ENCODE data around the gene SIRT3.

The SIRT3 gene

DNA sequence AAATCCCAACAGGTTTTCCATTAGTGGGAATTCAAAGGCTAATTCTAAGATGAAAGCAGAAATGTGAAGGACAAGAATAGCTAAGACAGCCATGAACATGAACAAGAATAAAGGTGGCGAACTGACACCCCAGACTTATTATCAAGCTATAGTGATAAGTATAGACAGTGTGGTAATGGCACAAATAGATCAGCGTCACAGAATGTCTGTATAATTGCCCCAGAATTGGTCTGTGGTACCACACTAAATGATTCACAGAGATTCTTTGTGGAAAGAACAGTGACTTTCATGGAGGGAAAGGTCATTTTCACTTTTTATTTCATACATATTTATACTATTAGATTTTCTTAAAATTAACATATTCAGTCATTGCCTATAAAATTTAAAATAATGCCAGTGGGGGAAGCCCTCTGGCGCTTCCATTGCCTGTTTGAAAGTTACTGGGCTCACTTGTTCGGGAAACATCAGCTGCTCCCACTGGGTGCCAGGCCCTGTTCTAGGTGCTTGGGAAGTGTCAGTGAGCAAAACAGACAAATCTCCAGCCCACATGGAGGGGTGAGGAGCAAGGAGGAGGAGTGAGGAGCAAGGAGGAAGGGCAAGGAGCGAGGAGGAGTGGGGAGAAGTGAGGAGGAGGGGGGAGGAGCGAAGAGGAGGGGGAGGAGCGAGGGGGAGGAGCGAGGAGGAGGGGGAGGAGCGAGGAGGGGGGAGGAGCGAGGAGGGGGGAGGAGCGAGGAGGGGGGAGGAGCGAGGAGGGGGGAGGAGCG lies 30.7 kb upstream of the SIRT3 start:
- CTCF ChIA-PET, result interaction anchor here (1.4 to 4.0 kb wide), 3 partner anchors 9 to 51 kb away, joined by 4 to 28 read pairs (median 5); no protein-coding TSS in a partner anchor
- DNase-seq (ENCODE audit: extremely low spot score), result no peak
- POLR2A ChIA-PET, result no interaction called here
- TF ChIP-seq, protein P1, sequence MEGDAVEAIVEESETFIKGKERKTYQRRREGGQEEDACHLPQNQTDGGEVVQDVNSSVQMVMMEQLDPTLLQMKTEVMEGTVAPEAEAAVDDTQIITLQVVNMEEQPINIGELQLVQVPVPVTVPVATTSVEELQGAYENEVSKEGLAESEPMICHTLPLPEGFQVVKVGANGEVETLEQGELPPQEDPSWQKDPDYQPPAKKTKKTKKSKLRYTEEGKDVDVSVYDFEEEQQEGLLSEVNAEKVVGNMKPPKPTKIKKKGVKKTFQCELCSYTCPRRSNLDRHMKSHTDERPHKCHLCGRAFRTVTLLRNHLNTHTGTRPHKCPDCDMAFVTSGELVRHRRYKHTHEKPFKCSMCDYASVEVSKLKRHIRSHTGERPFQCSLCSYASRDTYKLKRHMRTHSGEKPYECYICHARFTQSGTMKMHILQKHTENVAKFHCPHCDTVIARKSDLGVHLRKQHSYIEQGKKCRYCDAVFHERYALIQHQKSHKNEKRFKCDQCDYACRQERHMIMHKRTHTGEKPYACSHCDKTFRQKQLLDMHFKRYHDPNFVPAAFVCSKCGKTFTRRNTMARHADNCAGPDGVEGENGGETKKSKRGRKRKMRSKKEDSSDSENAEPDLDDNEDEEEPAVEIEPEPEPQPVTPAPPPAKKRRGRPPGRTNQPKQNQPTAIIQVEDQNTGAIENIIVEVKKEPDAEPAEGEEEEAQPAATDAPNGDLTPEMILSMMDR (IDR thresholded peaks at IDR 0.05; ENCODE audit: control extremely low read depth, extremely low read depth, low read depth, missing control alignments), result no peak

DNA sequence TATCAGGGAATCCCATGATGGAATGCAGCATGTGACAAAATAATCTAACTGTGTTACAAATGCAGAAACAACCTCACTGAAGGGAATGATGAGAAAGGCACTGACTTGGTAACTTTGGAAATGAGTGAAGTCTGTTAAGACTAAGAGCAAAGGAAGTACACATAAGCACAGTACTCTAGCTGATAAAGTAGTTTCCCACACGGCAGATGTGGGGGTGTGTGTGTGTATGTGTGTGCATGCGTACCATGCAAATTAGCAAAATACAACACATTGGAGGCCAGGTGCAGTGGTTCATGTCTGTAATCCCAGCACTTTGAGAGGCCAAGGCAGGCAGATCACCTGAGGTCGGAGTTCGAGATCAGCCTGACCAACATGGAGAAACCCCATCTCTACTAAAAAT lies 25.5 kb upstream of the SIRT3 start:
- TF ChIP-seq, protein P1 (IDR thresholded peaks at IDR 0.05; ENCODE audit: control extremely low read depth, extremely low read depth, low read depth, missing control alignments), result no peak
- POLR2A ChIA-PET, result interaction anchor here (0.6 kb wide), 1 partner anchor 94 kb away, joined by 3 read pairs; no protein-coding TSS in a partner anchor
- CTCF ChIA-PET, result interaction anchor here (1.7 to 4.1 kb wide), 2 partner anchors 10 to 13 kb away, joined by 4 to 35 read pairs; no protein-coding TSS in a partner anchor
- DNase-seq (ENCODE audit: extremely low spot score), result no peak

DNA sequence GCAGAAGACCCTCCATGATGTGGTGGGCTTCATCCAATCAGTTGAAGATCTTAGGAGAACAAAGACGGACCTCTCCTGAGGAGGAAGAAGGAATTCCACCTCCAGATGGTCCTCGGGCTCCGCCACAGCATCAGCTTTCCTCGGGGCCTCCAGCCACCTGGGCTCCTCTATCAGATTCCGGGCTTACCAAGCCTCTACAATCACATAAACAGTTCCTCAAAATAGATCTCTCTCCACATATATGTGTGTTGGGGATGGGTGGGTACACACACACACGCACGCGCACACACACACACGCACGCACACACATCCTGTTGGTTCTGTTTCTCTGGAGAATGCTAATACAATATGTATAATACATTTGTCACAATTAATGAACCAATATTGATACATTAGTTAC lies 23.3 kb upstream of the SIRT3 start:
- POLR2A ChIA-PET, result interaction anchor here (0.6 kb wide), 1 partner anchor 63 kb away, joined by 3 read pairs; no protein-coding TSS in a partner anchor
- no peak for DNase-seq (ENCODE audit: extremely low spot score)
- CTCF ChIA-PET, result interaction anchor here (1.2 to 4.1 kb wide), 2 partner anchors 8 to 13 kb away, joined by 4 to 35 read pairs; no protein-coding TSS in a partner anchor
- TF ChIP-seq, protein P1 (IDR thresholded peaks at IDR 0.05; ENCODE audit: control extremely low read depth, extremely low read depth, low read depth, missing control alignments), result no peak

DNA sequence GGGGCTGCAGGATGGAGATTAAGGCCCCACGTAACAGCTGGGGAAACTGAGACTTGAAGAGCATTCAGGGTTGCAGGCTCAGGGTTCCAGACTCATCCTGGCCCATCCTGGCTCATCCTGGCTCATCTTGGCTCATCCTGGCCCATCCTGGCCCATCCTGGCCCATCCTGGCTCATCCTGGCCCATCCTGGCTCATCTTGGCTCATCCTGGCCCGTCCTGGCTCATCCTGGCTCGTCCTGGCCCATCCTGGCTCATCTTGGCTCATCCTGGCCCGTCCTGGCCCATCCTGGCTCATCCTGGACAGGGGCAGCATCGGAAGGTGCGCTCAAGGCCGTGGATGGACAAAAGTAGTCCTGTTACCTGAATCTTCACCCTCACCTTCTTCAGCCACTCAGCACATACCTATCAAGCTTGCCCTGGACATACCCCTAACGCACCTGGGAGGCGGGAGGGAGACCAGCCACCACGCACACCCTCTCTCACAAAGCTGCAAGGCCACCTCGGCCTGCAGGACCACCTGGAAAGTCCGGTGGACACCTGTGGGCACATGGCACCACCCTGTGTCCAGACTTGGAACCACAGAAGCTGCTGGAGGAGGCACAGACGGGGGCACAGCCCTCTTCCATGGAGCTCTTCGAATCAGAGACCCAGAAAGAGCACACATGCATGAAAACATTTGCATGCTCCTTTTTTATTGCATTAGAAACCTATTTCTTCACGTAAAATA lies 21.8 kb upstream of the SIRT3 start:
- no peak for DNase-seq (ENCODE audit: extremely low spot score)
- TF ChIP-seq, protein P1 (IDR thresholded peaks at IDR 0.05; ENCODE audit: control extremely low read depth, extremely low read depth, low read depth, missing control alignments), result peak; percentile 16
- ChIA-PET CTCF (interaction anchor here (0.7 to 1.3 kb wide), 6 partner anchors 9 to 103 kb away, joined by 3 to 5 read pairs (median 4); partner anchors contain the start of gene IFITM5), POLR2A (interaction anchor here (0.5 kb wide), 1 partner anchor 10 kb away, joined by 3 read pairs; no protein-coding TSS in a partner anchor)

DNA sequence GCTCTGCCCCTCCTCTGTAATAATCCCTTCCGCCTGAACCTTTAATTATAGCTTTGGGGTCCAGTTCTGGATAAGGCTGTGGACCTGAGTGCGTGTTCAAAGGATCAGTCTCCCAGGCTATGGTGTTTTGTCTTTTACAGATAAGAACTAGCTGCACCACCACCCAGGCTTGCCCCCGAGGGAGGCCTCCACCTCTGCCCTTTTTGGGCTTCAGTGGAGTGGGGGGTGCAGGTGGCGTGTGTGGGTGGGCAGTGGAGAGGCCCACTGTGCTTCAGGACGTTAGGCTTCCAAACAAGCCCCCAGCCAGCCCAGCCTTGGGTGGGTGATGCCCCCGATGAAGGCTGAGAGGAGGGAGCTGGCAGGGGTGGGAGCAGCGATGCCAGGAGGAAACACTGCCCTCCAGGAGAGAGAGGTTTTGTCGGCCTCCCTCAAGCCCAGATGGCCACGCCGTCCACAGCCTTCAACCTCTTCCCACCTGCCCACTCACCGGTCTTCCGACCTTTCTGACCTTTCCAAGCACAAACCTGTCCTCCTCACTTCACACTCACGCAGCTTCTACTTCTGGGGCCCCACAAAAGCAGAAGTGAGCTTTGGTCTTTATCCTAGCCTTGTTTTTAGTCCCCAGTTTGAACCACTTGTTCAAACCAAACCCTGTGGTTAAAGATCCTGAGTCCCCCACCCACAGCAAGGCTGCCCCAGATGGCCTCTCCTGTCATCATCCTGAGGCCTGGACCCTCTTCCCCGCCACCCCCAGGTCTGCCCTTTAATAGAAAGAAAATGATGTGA lies 21.0 kb upstream of the SIRT3 start:
- TF ChIP-seq, protein P1 (IDR thresholded peaks at IDR 0.05; ENCODE audit: control extremely low read depth, extremely low read depth, low read depth, missing control alignments), result no peak
- peak; percentile 66 for DNase-seq (ENCODE audit: extremely low spot score)
- ChIA-PET POLR2A (interaction anchor here (0.5 kb wide), 1 partner anchor 9 kb away, joined by 3 read pairs; no protein-coding TSS in a partner anchor), CTCF (interaction anchor here (1.2 to 1.3 kb wide), 3 partner anchors 10 to 104 kb away, joined by 4 to 5 read pairs (median 4); no protein-coding TSS in a partner anchor)

DNA sequence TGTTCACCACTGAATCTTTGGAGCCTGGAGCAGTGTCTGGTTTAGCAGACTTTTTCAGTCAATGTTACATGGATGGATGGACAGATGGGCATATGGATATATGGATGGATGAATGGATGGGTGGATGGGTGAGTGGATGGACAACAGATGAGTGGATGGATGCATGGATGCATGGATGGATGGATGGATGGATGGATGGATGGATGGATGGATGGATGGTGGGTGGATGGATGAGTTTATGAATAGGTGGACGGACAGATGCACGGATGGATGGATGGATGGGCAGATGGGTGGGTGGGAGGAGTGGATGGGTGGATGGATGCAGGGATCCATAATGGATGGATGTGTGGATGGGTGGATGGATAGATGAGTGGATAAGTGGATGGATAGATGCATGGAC lies 19.7 kb upstream of the SIRT3 start:
- DNase-seq (ENCODE audit: extremely low spot score), result no peak
- TF ChIP-seq, protein P1 (IDR thresholded peaks at IDR 0.05; ENCODE audit: control extremely low read depth, extremely low read depth, low read depth, missing control alignments), result no peak
- CTCF ChIA-PET, result no interaction called here
- POLR2A ChIA-PET, result no interaction called here
